Activated T-helper 2 cell treated with anti-CD3 and anti-CD28 coated beads, Interferon-gamma antibody, Interleukin-2, Interleukin-4, amounts not matched to agents 10 μg/mL and 5 μg/mL and 100 μg/mL, durations not matched to agents 14 hours and 24 hours and 36 hours (primary cell): Measurements from ENCODE around the gene SENP1. TPM values are rescaled to one million over a fixed set of nuclear protein-coding genes. Genes with fewer than 3 reads are reported as not detected.

Experiments
- DNase-seq: peaks from one replicate; pipeline ENCODE4 v3.0.0; 2021; ENCODE audit warnings: low spot score
- H3K27ac Mint-ChIP-seq: one replicate; pipeline ENCODE4 v1.8.0; 2021; ENCODE audit warnings: mixed read lengths
- H3K27me3 Mint-ChIP-seq: one replicate; pipeline ENCODE4 v1.8.0; 2021; ENCODE audit warnings: low read depth, mixed read lengths
- H3K36me3 Mint-ChIP-seq: one replicate; pipeline ENCODE4 v1.8.0; 2021; ENCODE audit warnings: low read depth, mixed read lengths
- H3K4me1 Mint-ChIP-seq: one replicate; pipeline ENCODE4 v1.8.0; 2021; ENCODE audit warnings: low read depth, mixed read lengths
- H3K4me3 Mint-ChIP-seq: one replicate; pipeline ENCODE4 v1.8.0; 2021; ENCODE audit warnings: low read depth, mild to moderate bottlenecking, moderate library complexity, mixed read lengths
- H3K9me3 Mint-ChIP-seq: one replicate; pipeline ENCODE4 v1.8.0; 2021; ENCODE audit warnings: mixed read lengths
- intact Hi-C: fragments of 100-400 bp; cut with micrococcal nuclease; formaldehyde crosslinking; loops from one replicate; pipeline ENCODE4 v1.15.1; 2023
- total RNA-seq: library from RNA; stranded (reverse); gene quantifications from 2 replicates; pipeline ENCODE4 v1.2.3, GENCODE V29; 2022

The SENP1 gene
- total RNA-seq, 1 donor from 2014 or later: 45.9 TPM

DNA sequence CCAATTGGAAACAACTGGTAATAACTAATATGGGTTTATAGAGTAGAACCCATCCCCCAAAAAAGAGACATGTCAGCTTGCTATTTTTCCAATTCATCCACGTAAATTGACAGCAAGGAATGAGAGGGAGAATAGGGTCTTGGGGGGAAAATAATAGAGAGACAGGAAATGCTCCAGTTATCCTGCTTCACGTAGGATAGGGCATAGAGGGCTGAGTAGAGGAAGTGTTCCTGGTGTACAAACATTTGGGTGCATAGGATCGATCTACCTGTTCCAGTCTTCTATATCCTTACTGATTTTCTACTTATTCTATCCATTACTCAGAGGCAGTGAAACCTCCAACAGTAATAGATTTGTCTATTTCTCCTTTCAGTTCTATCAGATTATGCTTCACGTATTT is 52.0 kb downstream of the SENP1 start:
- no peaks in the 10 kb centered on the region for H3K4me1 Mint-ChIP-seq
- H3K36me3 Mint-ChIP-seq: peaks cover 24% of the 10 kb centered on the region
- no peaks in the 10 kb centered on the region for H3K27me3 Mint-ChIP-seq
- no peak overlapping the region for H3K27ac Mint-ChIP-seq
- H3K9me3 Mint-ChIP-seq: peaks cover 7% of the 10 kb centered on the region
- DNase-seq: no peak
- intact Hi-C loops: no loop called here
- H3K4me3 Mint-ChIP-seq: no peak overlapping the region

DNA sequence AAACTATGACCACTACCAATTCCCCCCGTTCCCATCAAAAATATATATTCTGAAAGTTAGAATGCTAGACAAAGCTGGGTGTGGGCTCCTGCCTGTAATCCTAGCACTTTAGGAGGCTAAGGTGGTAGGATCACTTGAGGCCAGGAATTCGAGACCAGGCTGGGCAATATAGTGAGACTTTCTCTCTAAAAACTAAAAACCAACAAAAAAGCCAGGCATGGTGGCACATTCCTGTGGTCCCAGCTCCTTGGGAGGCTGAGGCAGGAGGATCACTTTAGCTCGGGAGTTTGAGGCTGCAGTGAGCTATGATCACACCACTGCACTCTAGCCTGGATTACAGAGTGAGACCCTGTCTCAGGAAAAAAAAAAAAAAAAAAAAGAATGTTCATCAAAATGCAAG is 52.8 kb downstream of the SENP1 start:
- Mint-ChIP-seq H3K4me1 (no peaks in the 10 kb centered on the region), H3K9me3 (no peaks in the 10 kb centered on the region), H3K36me3 (peaks cover 21% of the 10 kb centered on the region), H3K27me3 (no peaks in the 10 kb centered on the region), H3K4me3 (no peak overlapping the region), H3K27ac (no peak overlapping the region)
- intact Hi-C loops: no loop called here
- no peak for DNase-seq

DNA sequence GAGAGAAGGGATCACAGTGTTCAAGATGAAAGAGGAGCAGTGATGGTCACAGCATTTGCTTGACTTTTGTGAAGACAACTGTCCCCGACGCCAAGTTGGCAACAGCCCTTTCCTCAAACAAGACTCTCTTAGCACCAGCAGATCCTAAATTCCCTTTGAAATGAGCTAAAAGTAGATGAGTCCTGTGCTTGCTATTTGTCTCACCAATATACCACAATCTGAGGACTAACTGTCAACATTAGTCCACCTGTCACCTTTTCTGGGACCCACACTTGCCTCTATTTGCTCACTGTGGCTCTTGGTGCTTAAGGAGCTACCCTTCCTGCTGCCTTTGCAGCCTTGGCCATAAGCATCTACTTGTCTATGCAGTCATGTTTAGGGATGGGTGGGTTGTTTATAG is 54.2 kb downstream of the SENP1 start:
- Mint-ChIP-seq H3K4me1 (no peaks in the 10 kb centered on the region), H3K9me3 (no peaks in the 10 kb centered on the region), H3K27ac (no peak overlapping the region), H3K27me3 (no peaks in the 10 kb centered on the region), H3K4me3 (no peak overlapping the region), H3K36me3 (peaks cover 26% of the 10 kb centered on the region)
- intact Hi-C loops: no loop called here
- DNase-seq: no peak

DNA sequence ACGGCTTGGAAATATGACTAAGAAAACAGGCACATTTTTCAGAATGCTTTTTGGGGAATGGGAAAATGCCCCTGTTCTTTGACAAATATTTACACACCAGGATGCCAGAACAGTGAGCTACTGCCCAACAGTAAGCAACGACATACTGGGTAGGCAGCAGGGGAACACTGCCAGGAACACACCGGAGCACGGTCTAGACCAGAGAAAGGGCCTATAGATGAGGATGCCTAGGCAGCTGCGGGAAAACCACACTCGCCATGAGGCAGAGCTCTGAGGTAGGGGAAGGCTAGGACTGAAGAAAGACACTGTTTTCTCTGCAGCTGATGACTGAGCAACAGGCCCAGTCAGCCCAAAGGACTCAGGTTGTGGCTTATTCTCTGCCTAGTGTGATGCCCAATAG is 55.7 kb downstream of the SENP1 start:
- Mint-ChIP-seq H3K27ac (no peak overlapping the region), H3K4me1 (no peaks in the 10 kb centered on the region), H3K36me3 (peaks cover 38% of the 10 kb centered on the region), H3K27me3 (no peaks in the 10 kb centered on the region), H3K4me3 (no peak overlapping the region), H3K9me3 (no peaks in the 10 kb centered on the region)
- no peak for DNase-seq
- intact Hi-C loops: no loop called here

DNA sequence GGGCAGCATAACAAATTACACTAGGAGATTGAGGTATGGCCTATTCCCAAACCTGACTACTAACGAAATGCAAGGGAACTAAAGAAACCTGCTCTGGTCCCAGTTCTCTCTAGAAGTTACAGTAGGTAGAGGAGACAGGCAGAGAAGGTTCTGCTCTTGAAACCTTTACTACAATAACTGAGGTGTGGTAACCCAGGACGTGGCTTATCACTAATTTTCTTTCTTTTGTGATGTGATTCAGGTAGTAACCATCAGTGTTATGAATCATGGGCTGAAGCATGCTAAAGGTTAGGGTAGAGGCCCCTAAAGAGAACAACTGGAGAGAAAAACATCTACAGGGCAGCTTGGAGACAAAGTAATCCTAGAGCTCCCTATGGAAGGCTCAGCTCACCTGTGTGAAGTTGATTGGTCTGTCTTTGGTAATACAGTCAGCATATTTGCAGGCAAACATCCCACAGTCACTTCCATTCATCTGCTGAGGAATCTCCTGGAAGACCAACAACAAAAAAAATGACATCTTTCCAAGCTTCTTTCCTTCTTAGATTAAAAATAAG is 59.8 kb downstream of the SENP1 start:
- Mint-ChIP-seq H3K9me3 (no peaks in the 10 kb centered on the region), H3K36me3 (peaks cover 49% of the 10 kb centered on the region), H3K4me1 (no peaks in the 10 kb centered on the region), H3K27ac (no peak overlapping the region), H3K27me3 (no peaks in the 10 kb centered on the region), H3K4me3 (no peak overlapping the region)
- intact Hi-C loops: no loop called here
- DNase-seq: no peak

DNA sequence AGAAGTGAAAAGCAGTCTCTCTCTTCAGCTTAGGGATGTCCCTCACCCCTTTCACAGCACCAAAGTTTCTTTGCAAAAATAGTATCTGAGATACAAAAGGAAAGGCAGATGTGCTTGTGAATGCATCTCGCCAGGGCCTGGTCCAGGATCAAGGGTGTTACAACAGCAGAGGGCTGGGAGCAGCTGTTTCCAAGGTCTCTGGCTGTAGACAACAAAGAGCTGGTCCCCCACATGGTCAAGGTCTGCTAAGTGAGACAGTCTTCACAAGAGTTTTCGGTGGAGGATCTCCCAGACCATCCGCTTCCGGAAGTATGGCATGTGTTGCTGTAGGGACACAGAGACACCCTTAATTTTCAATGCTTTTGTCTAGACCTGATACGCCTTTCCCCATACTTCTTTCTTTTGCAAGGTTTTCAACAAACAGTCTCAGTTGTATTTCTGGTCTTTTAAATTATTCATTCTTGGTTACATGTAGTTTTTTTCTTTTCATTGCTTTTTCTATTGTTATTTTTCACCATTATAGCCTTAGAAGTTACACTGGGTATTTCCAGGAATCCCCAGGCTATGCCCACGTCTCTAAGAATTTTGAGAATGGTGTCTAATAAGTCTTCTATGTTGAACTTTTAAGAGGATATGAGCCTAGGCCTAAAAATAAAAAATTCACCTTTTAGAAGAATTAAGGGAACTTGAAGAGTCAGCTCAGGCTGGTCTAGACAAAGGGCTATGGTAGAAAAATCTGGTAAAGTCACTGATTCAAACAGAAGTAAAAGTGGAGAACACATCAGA is 60.6 kb downstream of the SENP1 start:
- Mint-ChIP-seq H3K36me3 (peaks cover 48% of the 10 kb centered on the region), H3K4me3 (no peak overlapping the region), H3K4me1 (no peaks in the 10 kb centered on the region), H3K27me3 (no peaks in the 10 kb centered on the region), H3K27ac (peak overlapping the region; percentile 5), H3K9me3 (no peaks in the 10 kb centered on the region)
- DNase-seq: no peak
- intact Hi-C loops: no loop called here

DNA sequence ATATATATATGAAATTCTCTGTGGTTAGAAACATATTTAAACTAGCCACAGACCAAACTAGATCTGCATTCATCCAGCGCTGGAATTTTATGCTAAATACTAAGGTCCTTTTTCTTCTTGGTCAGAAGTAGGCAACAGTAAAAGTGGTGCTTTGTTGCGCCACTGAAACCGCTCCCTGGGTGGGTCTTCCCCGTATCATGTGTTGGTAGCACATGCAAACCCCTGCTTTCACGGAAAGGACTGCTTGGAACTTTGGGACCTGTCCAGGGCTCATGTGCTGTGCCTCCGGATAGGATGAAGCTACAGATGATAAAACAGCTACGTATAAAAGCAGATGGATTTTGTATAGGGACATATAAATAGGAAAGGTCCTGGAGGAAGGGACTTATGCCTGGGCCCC is 61.5 kb downstream of the SENP1 start:
- Mint-ChIP-seq H3K4me3 (no peak overlapping the region), H3K27me3 (no peaks in the 10 kb centered on the region), H3K27ac (no peak overlapping the region), H3K4me1 (no peaks in the 10 kb centered on the region), H3K36me3 (peaks cover 42% of the 10 kb centered on the region), H3K9me3 (no peaks in the 10 kb centered on the region)
- DNase-seq: no peak
- intact Hi-C loops: no loop called here

DNA sequence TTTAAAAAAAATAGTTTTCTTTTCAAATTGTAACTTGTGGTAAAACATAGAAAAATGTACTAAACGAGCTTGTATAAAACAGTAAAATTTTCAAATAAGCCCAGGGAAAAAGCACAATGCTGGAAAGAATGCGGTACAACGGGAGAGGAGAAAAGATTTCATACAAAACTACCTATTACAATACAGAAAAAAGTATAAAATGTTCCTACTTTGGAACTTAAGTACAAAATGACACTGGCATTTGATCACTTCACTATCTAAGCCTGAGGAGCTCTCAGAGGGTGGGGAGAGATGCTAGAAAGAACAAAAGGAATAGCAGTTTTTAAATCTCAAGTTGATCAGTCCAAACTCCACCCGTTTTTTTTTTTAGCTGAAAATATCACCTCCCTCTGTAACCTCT is 62.1 kb downstream of the SENP1 start:
- no peak for DNase-seq
- Mint-ChIP-seq H3K4me3 (no peak overlapping the region), H3K27me3 (no peaks in the 10 kb centered on the region), H3K36me3 (peaks cover 42% of the 10 kb centered on the region), H3K27ac (no peak overlapping the region), H3K4me1 (no peaks in the 10 kb centered on the region), H3K9me3 (no peaks in the 10 kb centered on the region)
- intact Hi-C loops: no loop called here

DNA sequence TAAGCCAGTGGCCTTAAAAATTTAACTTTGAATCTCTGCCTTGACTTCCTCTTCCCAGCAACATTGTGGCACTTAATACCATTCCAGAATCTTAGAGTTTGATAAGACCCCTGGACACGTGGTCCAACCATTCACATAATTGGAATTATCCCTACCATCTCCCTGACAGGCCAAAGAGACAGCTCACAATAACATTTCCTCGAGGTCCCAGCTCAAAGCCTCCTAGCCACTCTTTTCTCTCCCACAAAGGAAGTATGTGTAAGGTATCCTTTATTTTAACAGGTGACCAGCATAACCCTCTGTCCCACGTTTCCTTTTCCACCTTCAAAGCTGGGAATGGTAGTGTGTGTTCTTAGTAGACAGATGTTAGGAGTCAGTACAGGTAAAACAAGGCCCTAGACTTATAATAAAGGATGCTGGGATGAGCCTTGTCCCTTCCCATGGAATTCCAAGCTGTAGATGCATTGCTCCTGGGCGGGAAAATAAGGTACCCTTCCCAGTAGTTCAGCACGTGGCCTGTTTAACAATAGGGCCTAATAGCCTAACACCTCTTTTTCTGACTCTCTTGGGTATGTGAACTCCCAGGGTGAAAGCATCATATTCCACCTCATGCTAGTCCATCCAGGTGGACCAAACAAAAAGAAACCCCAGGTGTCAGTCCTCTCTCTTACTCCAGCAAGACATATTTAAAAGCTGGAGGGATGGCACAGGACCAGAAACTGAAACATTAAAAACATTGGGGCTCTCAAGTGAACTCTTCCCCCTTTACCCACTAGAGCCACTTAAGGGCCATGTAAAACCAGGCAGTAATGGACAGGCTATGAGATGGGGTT is 64.1 kb downstream of the SENP1 start:
- no peak overlapping the region for H3K27ac Mint-ChIP-seq
- H3K9me3 Mint-ChIP-seq: no peaks in the 10 kb centered on the region
- peaks cover 33% of the 10 kb centered on the region for H3K36me3 Mint-ChIP-seq

DNA sequence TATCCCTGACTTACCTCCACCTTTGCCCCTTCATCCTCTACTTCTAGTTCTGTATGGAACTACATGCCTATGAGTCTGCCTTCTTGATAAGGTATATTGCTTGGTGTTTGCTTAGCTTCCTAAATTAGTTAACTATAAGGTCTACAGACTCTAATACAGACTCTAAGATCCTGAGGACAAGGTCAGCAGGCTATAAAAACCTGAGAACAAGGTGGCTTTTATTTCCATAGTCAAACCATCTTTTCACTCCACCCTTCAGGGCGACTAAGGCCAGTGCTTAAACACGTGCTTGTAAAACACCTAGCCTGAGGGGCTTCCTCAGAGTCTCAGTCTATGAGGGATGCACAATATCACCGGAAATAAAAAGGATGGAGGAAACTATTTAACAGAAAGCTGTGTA is 65.5 kb downstream of the SENP1 start:
- Mint-ChIP-seq H3K36me3 (peaks cover 18% of the 10 kb centered on the region), H3K27ac (no peak overlapping the region), H3K27me3 (no peaks in the 10 kb centered on the region), H3K4me3 (no peak overlapping the region), H3K9me3 (no peaks in the 10 kb centered on the region), H3K4me1 (no peaks in the 10 kb centered on the region)
- DNase-seq: no peak
- intact Hi-C loops: no loop called here

More for the DNA sequence above, 64.1 kb downstream of the SENP1 start:
- Mint-ChIP-seq H3K27me3 (no peaks in the 10 kb centered on the region), H3K4me1 (no peaks in the 10 kb centered on the region), H3K4me3 (no peak overlapping the region)
- intact Hi-C loops: no loop called here
- no peak for DNase-seq

DNA sequence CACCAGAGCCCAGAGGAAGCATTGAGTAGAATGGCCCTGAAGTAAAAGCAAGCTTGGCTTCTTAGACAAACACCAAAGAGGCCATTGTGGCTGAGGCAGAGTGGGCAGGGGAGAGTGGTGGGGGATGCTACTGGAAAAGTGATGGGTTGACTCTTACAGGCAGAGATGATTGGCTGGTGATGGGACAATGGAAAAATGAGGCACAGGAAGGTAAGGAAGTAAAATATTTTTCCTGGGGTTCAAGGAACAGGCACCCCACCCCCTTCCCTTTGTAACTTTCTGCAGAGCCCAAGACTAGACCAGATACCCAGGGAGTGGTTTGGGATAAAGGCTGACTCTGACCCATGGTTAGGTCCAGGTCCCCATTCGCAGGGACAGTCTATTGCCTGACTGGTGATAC is 66.7 kb downstream of the SENP1 start:
- DNase-seq: no peak
- no peak overlapping the region for H3K27ac Mint-ChIP-seq
- H3K36me3 Mint-ChIP-seq: peaks cover 10% of the 10 kb centered on the region
- H3K27me3 Mint-ChIP-seq: no peaks in the 10 kb centered on the region
- no peaks in the 10 kb centered on the region for H3K4me1 Mint-ChIP-seq
- no peak overlapping the region for H3K4me3 Mint-ChIP-seq
- intact Hi-C loops: no loop called here
- H3K9me3 Mint-ChIP-seq: no peaks in the 10 kb centered on the region

DNA sequence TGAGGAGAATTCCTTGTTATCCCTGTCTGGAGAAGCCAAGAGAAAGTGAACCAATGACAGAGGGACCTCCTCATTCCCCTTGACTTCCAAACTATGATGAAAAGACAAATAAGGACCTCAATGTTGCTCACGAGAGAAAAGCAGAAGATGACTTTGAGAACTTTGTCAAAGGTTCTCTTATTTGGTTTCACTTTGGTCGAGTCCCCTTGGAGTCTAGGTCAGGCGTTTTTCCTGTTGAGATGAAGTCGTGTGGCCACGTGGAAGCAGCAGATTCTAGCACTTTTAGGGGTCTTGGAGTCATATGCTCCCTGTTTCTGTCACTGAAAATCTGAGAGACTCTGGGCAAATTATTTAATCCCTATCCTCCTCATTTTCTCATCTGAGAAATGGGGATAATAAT is 67.8 kb downstream of the SENP1 start:
- Mint-ChIP-seq H3K9me3 (no peaks in the 10 kb centered on the region), H3K27ac (no peak overlapping the region), H3K36me3 (no peaks in the 10 kb centered on the region), H3K4me3 (no peak overlapping the region), H3K4me1 (no peaks in the 10 kb centered on the region), H3K27me3 (no peaks in the 10 kb centered on the region)
- intact Hi-C loops: no loop called here
- DNase-seq: no peak

DNA sequence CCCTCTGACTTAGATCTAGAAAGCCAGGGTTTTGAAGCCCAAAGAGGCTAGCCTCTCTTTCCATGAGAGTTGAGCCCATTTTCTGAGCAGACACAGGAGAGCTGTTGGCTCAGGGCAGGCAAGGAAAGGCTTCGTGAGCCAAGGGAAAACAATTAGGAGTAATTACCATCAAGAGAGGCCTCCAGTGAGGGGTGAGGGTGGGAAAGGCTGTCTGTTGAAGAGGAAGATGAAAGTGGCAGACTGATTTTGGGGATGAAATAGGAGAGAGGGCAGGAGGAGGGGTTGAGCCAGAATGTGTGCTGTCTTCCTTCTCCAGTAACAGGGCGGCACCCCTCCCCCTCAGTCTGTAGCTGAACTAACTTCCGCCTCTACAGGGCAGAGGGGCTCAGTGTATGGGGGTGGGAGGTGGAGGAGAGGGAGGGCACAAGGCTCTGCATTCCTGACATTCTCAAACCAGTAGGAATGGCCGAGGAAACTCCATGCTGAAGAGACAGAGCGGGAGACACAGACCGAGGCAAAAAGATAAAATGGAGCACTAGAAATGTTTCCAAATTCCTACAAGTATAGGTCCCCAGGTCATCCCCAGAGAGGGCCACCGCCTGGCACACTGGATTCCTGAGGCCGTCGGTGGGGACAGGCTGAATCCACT is 68.5 kb downstream of the SENP1 start:
- no peak overlapping the region for H3K27ac Mint-ChIP-seq
- intact Hi-C loops: no loop called here

More for the DNA sequence above, 68.5 kb downstream of the SENP1 start:
- Mint-ChIP-seq H3K4me1 (no peaks in the 10 kb centered on the region), H3K27me3 (no peaks in the 10 kb centered on the region), H3K9me3 (no peaks in the 10 kb centered on the region), H3K4me3 (no peak overlapping the region), H3K36me3 (no peaks in the 10 kb centered on the region)
- no peak for DNase-seq
